HepG2 (cell line): ENCODE measurements around the gene TNP2. TPM values are rescaled to one million over a fixed set of nuclear protein-coding genes. Genes with fewer than 3 reads are reported as not detected.

Experiments used
- CENPBD1 ChIP-seq: sonication (generic); formaldehyde crosslinking; IDR thresholded peaks from 2 replicates; pipeline ENCODE4 v1.8.0; 2022; ENCODE audit warnings: missing genetic modification reagents, low read depth, mild to moderate bottlenecking, borderline replicate concordance
- GABPB1 ChIP-seq: IDR thresholded peaks from 2 replicates; pipeline ENCODE4 v1.6.1; 2016; ENCODE audit warnings: mild to moderate bottlenecking, missing genetic modification reagents, moderate library complexity, missing compliant biosample characterization
- HDAC1 ChIP-seq: sonication (generic); formaldehyde crosslinking; IDR thresholded peaks from 2 replicates; pipeline ENCODE4 v1.5.1; 2020; ENCODE audit warnings: mild to moderate bottlenecking, missing genetic modification reagents
- HMG20A ChIP-seq: IDR thresholded peaks from 2 replicates; pipeline ENCODE4 v1.6.1; 2016; ENCODE audit warnings: borderline replicate concordance
- MLLT10 ChIP-seq: sonication (generic); formaldehyde crosslinking; IDR thresholded peaks from 2 replicates; pipeline ENCODE4 v1.4.0; 2020; ENCODE audit warnings: missing genetic modification reagents
- RARA ChIP-seq: IDR thresholded peaks from 2 replicates; pipeline ENCODE4 v1.6.1; 2016; ENCODE audit warnings: missing genetic modification reagents, missing compliant biosample characterization
- ZBTB2 ChIP-seq: sonication (generic); formaldehyde crosslinking; IDR thresholded peaks from 2 replicates; pipeline ENCODE4 v1.8.0; 2022; ENCODE audit warnings: low read depth, missing genetic modification reagents
- ZBTB40 ChIP-seq, 2 experiments: fragments of 450-650 bp in 1 of 2; sonication (generic) in 1 of 2; formaldehyde crosslinking in 1 of 2; IDR thresholded peaks; 2 replicates each; pipeline versions ENCODE4 v1.6.1 to v1.8.0; 2016 to 2022; ENCODE audit warnings: antibody characterized with exemption in 1 of 2, mild to moderate bottlenecking in 1 of 2, missing genetic modification reagents in 1 of 2
- ZNF101 ChIP-seq: sonication (generic); formaldehyde crosslinking; IDR thresholded peaks from 2 replicates; pipeline ENCODE4 v1.4.0; 2020; ENCODE audit warnings: mild to moderate bottlenecking, low read depth, missing genetic modification reagents, borderline replicate concordance
- ZNF207 ChIP-seq: fragments of 450-650 bp; IDR thresholded peaks from 2 replicates; pipeline ENCODE4 v1.6.1; 2016; ENCODE audit warnings: antibody characterized with exemption, borderline replicate concordance
- ZNF33A ChIP-seq: sonication (generic); formaldehyde crosslinking; IDR thresholded peaks from 2 replicates; pipeline ENCODE4 v1.5.1; 2020; ENCODE audit warnings: missing genetic modification reagents, mild to moderate bottlenecking, moderate library complexity, borderline replicate concordance
- ZNF354B ChIP-seq: sonication (generic); formaldehyde crosslinking; IDR thresholded peaks from 2 replicates; pipeline ENCODE4 v1.8.0; 2022; ENCODE audit warnings: mild to moderate bottlenecking, missing genetic modification reagents
- ZNF609 ChIP-seq: sonication (generic); formaldehyde crosslinking; IDR thresholded peaks from 2 replicates; pipeline ENCODE4 v1.4.0; 2020; ENCODE audit warnings: mild to moderate bottlenecking, missing genetic modification reagents, borderline replicate concordance
- ZNF761 ChIP-seq: sonication (generic); formaldehyde crosslinking; conservative IDR thresholded peaks from 2 replicates; pipeline ENCODE4 v1.4.0; 2020; ENCODE audit warnings: mild to moderate bottlenecking, missing genetic modification reagents
- polyA plus RNA-seq, 8 experiments: library from polyadenylated mRNA; depleted of rRNA in 3 of 8; stranded (reverse) in 7 of 8; unstranded in 1 of 8; fragments of >200 nt; fragmentation: Illumina TruSeq in 4 of 8; extraction: Trizol in 4 of 8; gene quantifications; 2 replicates each; pipeline versions ENCODE4 v1.2.1 to v1.2.3, GENCODE V29; 2011 to 2016; ENCODE audit warnings: low read depth in 4 of 8, missing spikeins in 1 of 8, mixed read lengths in 1 of 8; ENCODE audit not compliant: insufficient read depth in 1 of 8
- total RNA-seq, 5 experiments: library from RNA; depleted of rRNA; stranded (reverse); fragments of >200 nt; fragmentation: Illumina TruSeq; extraction: Trizol; gene quantifications; 2 replicates each; pipeline ENCODE4 v1.2.3, GENCODE V29; 2016; ENCODE audit warnings: low read depth in 1 of 5

TNP2 gene
- total and polyA plus RNA-seq, 2 of the 13 experiments (the other 11 are each of a cell fraction or from before 2014, with no cell fraction given) = not detected

GRCh38 chr16:11235703-11235991 is 33.5 kb downstream of the TNP2 start (continued):
- TF ChIP-seq ZNF609 (CRISPR knock-in tag) (no peak), ZNF761 (CRISPR knock-in tag) (no peak), GABPB1 (CRISPR knock-in tag) (0 out of 2 replicates have a peak, but pooled peaks have one; percentile 12), RARA (CRISPR knock-in tag) (no peak), ZNF101 (no peak), ZNF207 (no peak), HDAC1 (CRISPR knock-in tag) (peak; percentile 26; the same call in 1 of the 2 replicates), ZNF354B (no peak), ZNF33A (CRISPR knock-in tag) (no peak), HMG20A (CRISPR knock-in tag) (peak; percentile 49; the same call in 1 of the 2 replicates), MLLT10 (CRISPR knock-in tag) (no peak), ZBTB2 (CRISPR knock-in tag) (no peak), ZBTB40 (IDR thresholded peaks at IDR 0.05) (no peak), ZBTB40 (CRISPR knock-in tag; IDR thresholded peaks at IDR 0.05) (no peak), CENPBD1 (CRISPR knock-in tag) (no peak)
